HG03060 (cell line): ENCODE measurements around the gene PLA2G4A.

Experiments used
- ATAC-seq: cut with Tn5 transposase; IDR thresholded peaks from one replicate; pipeline ENCODE4 v1.9.1; 2021; ENCODE audit warnings: low read depth, moderate number of reproducible peaks; ENCODE audit not compliant: unreplicated experiment

PLA2G4A gene

GRCh38 chr1:186966456-186966855, 137.7 kb downstream of the PLA2G4A start:
- no peak for ATAC-seq

DNA sequence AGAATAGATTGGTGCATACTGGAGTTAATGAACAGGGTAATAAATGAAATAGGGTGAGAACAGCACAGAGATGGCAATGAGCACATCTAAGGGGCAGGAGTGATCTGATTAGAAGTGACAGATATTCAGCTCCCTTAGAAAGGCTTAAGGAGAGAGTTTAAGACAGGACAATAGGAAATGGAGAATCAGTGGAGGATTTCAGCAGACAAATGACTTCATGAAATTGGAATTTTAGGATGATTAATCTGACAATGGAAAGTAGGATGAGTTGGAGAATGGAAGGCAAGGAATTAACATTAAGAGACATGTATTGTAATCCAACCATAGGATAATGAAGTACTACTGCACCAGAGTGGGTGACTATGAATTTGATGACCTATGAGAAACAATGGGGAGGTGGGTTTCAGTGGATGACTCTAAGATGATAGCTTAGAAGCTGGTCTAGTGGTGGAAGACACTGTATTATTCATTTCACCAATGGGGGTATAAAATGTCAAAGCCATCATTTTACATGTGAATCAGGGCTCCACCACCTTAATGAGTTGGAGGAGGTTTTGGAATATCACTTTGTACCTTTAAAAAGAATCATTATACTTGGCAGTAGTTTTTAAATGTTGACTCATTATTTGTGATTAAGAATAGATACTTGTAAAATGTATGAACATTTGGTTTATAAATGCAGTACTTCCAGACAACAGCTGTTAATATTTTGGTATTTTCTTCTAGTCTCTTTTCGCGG, 139.1 kb downstream of the PLA2G4A start:
- no peak for ATAC-seq

DNA sequence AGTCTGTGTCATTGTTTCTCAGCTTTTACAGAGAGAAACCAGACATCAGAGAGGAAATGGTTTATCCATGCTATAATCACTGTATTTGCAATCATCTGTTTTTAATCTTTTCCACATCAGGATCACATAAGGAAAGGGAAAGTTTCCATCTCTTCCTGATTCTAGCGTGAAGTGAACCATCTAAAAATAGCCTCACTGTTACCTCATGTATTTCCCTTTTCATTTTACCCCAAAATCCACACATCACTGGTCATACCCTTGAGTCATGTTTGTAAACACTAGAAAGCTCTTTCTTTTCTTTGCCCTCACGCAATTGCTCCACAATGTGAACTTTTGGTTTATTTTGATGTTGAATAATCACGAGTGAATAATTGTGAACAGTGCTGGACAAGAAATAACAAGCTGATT, 146.0 kb downstream of the PLA2G4A start:
- ATAC-seq = no peak

GRCh38 chr1:186975220-186975619, 146.5 kb downstream of the PLA2G4A start:
- ATAC-seq = no peak

DNA sequence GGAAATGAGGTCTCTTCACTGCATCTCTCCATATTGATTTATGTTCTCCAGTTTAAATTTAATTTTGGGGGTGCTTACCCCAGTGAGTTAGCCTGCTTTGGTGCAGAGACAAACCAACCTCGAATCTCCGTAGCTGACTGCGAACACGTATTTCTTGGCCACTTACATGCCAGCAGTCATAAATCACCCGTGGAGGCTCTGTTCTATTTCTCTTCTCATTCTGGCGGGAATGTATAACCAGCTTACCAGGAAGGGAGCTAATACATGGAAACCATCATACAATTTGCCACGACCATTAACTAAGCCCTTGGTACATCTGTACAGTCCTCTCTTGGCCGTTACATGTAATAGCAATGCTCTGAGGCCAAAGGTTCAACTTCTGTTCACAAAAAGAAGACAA, 148.0 kb downstream of the PLA2G4A start:
- no peak for ATAC-seq

DNA sequence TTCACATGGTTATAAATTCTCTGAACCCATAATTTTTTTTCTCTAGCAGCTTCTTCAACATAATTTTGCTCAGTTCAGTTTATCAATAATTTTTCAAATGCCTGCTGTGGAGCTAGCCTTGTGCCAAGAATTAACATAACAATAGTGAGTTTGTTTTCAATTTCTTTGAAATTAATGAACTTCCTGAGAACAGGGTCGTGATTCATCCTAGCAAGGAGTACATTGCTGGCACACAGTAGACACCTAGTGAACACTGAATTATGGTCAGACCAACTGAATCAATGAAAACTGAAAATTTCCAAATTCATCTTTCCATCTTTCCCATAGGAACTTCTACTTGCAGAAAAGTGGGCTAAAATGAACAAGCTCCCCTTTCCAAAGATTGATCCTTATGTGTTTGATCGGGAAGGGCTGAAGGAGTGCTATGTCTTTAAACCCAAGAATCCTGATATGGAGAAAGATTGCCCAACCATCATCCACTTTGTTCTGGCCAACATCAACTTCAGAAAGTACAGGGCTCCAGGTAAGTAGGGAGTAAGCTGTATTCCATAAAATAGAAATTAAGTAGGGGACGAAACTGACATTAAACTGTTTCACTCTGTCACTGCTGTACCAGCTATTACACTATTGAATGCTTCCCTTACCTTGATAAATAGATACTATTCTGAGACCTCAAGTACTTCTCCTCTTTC, 148.7 kb downstream of the PLA2G4A start:
- no peak for ATAC-seq

DNA sequence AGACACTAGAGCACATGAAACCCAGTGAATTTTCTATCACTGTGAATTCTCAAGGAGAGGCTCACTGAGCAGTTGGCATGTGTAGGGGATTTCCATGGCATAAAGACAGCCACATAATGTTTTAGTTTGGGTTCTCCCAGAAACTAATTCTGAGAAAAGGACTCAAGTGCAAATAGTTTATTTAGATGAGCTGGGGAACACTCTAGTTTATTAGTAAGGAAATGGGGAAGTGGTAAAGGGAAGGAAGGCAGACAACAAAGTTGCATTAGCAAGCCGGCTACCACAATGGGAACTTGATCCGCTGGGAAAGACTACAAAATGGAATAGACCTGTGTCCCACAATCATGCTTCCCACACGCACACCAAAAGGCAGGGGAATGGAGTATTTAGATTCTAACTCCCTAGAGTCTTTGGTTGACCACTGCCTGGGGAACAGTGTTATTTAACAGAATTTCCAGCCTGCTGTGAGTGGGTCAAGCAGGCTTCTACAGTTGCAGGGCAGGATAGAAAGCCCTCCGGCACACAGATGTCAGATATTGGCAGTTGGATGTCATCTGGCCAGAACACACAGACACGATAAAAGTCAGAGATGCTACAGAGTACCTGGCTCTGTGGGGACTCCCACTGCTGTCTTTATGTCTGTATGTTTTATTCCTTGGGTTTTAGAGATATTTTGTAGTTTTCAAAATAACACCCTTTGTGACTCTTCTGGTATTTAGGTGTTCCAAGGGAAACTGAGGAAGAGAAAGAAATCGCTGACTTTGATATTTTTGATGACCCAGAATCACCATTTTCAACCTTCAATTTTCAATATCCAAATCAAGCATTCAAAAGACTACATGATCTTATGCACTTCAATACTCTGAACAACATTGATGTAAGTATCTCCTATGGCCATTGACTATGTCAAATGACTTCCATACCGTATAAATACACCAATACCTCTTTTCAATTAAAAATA, 150.1 kb downstream of the PLA2G4A start:
- ATAC-seq = no peak

- no peak for ATAC-seq
Observed at GRCh38 chr1:186980400-186980799, 151.7 kb downstream of the PLA2G4A start.

DNA sequence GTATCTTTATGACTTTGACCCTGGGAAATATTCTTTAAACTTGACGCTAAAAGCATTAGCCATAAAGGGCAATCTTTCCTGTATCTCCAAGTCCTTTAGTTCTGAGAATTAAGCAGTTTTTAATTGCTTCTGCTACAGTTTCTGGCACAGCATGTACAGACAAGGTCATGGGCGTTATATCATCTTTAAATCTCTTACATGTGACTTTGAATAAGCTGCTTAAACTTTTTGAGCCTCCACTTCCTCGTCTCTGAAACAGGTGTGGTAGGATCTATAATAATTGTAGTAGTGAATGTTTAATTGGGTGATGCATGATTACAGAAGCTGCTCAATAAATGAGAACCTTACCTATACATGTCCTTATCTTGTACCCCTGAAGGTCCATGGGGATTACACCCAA, 153.4 kb downstream of the PLA2G4A start:
- no peak for ATAC-seq

GRCh38 chr1:186983327-186983726, 154.6 kb downstream of the PLA2G4A start:
- ATAC-seq = no peak

DNA sequence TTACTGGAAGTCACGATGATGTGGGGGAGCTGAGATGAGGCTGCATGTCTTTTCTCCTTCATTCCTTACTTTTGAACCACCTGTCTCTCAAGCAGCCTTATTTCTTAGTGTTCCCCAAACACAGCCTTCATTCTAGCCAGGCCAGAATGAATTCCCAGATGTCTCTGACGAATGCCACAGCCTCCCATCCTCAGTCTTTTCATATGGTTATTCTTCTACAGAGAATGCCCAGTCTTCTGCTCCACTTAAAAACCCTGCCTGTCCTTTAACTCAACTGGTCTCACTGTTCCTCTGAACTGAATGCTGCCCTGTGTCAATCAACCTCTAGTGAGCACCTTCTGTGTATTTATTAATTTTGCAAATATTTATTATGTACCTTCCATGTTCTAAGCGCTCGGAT, 156.2 kb downstream of the PLA2G4A start:
- no peak for ATAC-seq

- ATAC-seq = peak; percentile 53
Observed at GRCh38 chr1:186985889-186986491, 157.2 kb downstream of the PLA2G4A start.

DNA sequence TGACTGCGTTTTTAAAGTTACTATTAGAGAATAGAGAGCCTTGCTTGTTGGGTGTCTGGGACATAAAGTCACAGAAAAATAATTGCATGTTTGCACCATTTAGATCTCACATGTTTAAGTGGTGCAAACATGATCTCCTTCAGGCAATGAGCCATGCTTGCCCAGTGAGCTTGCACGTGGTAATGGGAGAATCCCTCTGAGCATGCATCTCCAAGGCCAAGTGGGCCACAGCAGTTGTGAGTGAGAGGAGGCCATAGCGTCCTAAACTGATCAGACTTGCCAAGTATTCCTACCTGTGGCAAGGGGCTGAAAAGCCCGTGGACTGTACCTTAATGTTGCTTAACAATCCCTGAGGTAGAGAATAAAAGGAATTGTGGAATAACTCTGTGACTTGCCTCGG, 158.3 kb downstream of the PLA2G4A start:
- ATAC-seq = no peak

- ATAC-seq = no peak
Observed at GRCh38 chr1:186987769-186988168, 159.0 kb downstream of the PLA2G4A start.

- ATAC-seq = no peak
Observed at GRCh38 chr1:186993996-186994395, 165.2 kb downstream of the PLA2G4A start.

GRCh38 chr1:186994897-186995296, 166.1 kb downstream of the PLA2G4A start:
- no peak for ATAC-seq

GRCh38 chr1:186996816-186997215, 168.1 kb downstream of the PLA2G4A start:
- ATAC-seq = no peak

DNA sequence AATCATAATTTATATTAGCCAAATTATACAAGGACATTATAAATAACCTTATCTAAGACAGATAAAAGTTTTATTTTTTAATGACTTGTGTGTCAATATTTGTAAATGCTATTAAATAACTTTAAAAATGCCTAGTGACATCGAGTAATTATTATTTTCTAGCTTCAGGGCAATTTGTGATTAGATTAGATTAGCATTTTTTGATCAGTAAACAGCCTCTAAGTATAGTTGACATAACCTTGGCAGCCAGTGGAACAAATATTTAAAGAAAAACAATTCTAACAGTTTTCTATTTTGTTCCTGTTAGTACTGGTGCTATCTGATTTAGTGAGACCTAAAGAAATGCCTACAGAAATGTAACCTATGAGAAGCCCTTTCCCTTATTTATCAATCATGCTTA, 169.1 kb downstream of the PLA2G4A start:
- ATAC-seq = no peak

GRCh38 chr1:186999506-186999905, 170.8 kb downstream of the PLA2G4A start:
- no peak for ATAC-seq

DNA sequence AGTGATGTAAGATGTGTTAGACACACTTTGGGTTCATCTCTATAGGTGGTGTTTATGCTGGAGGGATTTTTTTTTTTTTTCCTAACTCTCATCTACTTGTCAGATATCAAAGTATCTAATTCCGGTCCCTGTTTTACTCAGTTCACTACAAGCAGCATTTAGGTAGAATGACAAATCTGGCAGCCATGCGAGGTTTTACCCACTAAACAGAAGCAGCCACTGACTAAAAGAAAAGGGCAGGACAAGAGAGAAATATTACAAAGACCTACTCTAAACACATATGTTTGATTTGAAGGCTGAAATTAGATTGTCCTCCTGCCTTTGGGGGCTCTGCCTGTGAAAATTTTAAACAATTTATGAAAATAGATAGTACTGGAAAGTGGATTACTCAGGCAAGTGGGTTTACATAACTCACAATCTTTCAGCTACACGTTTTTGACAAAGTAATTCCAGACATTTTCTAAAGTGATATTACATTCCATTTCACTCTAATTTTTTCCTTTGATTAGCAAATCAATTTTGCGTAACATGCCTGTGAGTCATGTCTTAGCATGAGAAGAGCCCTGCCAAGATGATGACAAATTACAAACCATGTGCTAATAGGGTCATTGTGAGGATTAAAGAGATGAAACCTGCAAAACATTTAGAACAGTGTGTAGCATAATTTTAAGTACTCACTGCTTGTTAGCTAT, 172.6 kb downstream of the PLA2G4A start:
- ATAC-seq = no peak
